Nephron progenitor cell (in vitro differentiated cells): ENCODE measurements around the gene OMD.

Experiments
- DNase-seq: peaks from one replicate; pipeline ENCODE4 v3.0.0; 2021
- H3K27ac Mint-ChIP-seq: 2 replicates; pipeline ENCODE4 v1.8.0; 2021; ENCODE audit warnings: mild to moderate bottlenecking, moderate library complexity, mixed read lengths
- H3K27me3 Mint-ChIP-seq: 2 replicates; pipeline ENCODE4 v1.8.0; 2021; ENCODE audit warnings: mild to moderate bottlenecking, low read depth, mixed read lengths; ENCODE audit not compliant: poor library complexity
- H3K36me3 Mint-ChIP-seq: 2 replicates; pipeline ENCODE4 v1.8.0; 2021; ENCODE audit warnings: low read depth, mixed read lengths
- H3K4me1 Mint-ChIP-seq: 2 replicates; pipeline ENCODE4 v1.8.0; 2021; ENCODE audit warnings: mixed read lengths
- H3K4me3 Mint-ChIP-seq: 2 replicates; pipeline ENCODE4 v1.8.0; 2021; ENCODE audit warnings: mild to moderate bottlenecking, moderate library complexity, mixed read lengths
- H3K9me3 Mint-ChIP-seq: 2 replicates; pipeline ENCODE4 v1.8.0; 2021; ENCODE audit warnings: mild to moderate bottlenecking, moderate library complexity, mixed read lengths
- TF ChIP-seq, protein P1 (sequence below): fragments of 200-600 bp; sonication (generic); IDR thresholded peaks from 2 replicates; pipeline ENCODE4 v1.5.0; 2021; ENCODE audit warnings: antibody characterized with exemption

Gene OMD

DNA sequence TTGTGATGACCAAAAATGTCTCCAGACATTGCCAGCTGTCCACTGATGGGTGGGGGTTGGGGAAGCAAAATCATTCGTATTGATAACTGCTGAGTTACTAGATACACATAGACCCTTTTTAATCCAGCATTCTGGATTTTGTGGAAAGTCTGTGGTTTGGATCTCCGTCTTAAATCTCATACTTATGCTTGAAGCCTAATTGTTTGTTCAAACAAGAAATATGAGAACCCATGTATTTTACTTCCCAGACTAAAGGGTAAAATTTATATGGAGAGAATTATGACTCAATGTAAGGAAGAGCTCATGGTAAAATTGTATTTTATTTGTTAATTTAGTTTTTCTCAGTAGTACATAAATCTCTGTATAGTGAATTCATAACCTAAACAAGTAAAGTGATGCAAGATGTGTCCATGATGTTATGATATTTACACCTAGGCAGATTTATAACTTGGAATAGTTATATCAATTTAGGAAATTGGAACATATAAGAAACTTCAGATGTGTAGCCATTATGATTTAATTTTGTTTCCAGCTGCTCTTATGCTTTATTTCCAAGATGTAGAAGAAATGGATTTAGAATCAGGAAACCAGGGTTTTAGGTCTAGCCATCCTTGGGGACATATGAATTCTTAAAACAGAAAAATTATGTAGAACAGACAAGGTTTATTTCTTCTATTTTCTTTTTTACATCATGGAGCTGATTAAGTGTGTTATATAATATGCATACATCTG, 15.4 kb downstream of the OMD start:
- no peaks in the 10 kb centered on the region for H3K9me3 Mint-ChIP-seq
- TF ChIP-seq, protein P1, sequence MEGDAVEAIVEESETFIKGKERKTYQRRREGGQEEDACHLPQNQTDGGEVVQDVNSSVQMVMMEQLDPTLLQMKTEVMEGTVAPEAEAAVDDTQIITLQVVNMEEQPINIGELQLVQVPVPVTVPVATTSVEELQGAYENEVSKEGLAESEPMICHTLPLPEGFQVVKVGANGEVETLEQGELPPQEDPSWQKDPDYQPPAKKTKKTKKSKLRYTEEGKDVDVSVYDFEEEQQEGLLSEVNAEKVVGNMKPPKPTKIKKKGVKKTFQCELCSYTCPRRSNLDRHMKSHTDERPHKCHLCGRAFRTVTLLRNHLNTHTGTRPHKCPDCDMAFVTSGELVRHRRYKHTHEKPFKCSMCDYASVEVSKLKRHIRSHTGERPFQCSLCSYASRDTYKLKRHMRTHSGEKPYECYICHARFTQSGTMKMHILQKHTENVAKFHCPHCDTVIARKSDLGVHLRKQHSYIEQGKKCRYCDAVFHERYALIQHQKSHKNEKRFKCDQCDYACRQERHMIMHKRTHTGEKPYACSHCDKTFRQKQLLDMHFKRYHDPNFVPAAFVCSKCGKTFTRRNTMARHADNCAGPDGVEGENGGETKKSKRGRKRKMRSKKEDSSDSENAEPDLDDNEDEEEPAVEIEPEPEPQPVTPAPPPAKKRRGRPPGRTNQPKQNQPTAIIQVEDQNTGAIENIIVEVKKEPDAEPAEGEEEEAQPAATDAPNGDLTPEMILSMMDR, result no peak
- no peak for DNase-seq
- H3K27ac Mint-ChIP-seq, result no peak overlapping the region
- H3K4me1 Mint-ChIP-seq, result peaks cover 18% of the 10 kb centered on the region
- no peaks in the 10 kb centered on the region for H3K27me3 Mint-ChIP-seq
- no peaks in the 10 kb centered on the region for H3K36me3 Mint-ChIP-seq
- H3K4me3 Mint-ChIP-seq, result no peak overlapping the region

- H3K4me3 Mint-ChIP-seq, result no peak overlapping the region
- H3K9me3 Mint-ChIP-seq, result no peaks in the 10 kb centered on the region
- H3K4me1 Mint-ChIP-seq, result peaks cover 18% of the 10 kb centered on the region
- H3K27ac Mint-ChIP-seq, result no peak overlapping the region
- DNase-seq, result no peak
- TF ChIP-seq, protein P1, result no peak
- no peaks in the 10 kb centered on the region for H3K36me3 Mint-ChIP-seq
- H3K27me3 Mint-ChIP-seq, result no peaks in the 10 kb centered on the region
Measured at GRCh38 chr9:92407818-92408217, 16.5 kb downstream of the OMD start.

GRCh38 chr9:92406477-92406876, 17.8 kb downstream of the OMD start:
- Mint-ChIP-seq H3K27me3 (no peaks in the 10 kb centered on the region), H3K4me1 (peaks cover 18% of the 10 kb centered on the region), H3K4me3 (no peak overlapping the region), H3K9me3 (no peaks in the 10 kb centered on the region), H3K36me3 (no peaks in the 10 kb centered on the region), H3K27ac (no peak overlapping the region)
- TF ChIP-seq, protein P1, result no peak
- no peak for DNase-seq

- Mint-ChIP-seq H3K27ac (no peak overlapping the region), H3K4me3 (no peak overlapping the region), H3K9me3 (no peaks in the 10 kb centered on the region), H3K4me1 (peaks cover 18% of the 10 kb centered on the region), H3K27me3 (no peaks in the 10 kb centered on the region), H3K36me3 (no peaks in the 10 kb centered on the region)
- TF ChIP-seq, protein P1, result no peak
- no peak for DNase-seq
Measured at GRCh38 chr9:92405818-92406217, 18.5 kb downstream of the OMD start.

GRCh38 chr9:92404042-92404836, 20.0 kb downstream of the OMD start, which contains the start of gene OGN:
Gene OGN, minus strand, starts transcription at chr9:92404578. Its CDS starts 1,171 bp downstream, at chr9:92403407.
- H3K4me1 Mint-ChIP-seq, result peaks cover 18% of the 10 kb centered on the region
- H3K27me3 Mint-ChIP-seq, result no peaks in the 10 kb centered on the region
- H3K36me3 Mint-ChIP-seq, result no peaks in the 10 kb centered on the region
- H3K9me3 Mint-ChIP-seq, result no peaks in the 10 kb centered on the region
- no peak within 1 kb of the TSS for H3K4me3 Mint-ChIP-seq
- no peak for DNase-seq
- TF ChIP-seq, protein P1, result no peak
- no peak within 1 kb of the TSS for H3K27ac Mint-ChIP-seq
